ENCODE results near the gene LTN1.

GRCh38 chr21:28899220-28899619, 93.5 kb downstream of the LTN1 start:
- TF ChIP-seq, protein P1, sequence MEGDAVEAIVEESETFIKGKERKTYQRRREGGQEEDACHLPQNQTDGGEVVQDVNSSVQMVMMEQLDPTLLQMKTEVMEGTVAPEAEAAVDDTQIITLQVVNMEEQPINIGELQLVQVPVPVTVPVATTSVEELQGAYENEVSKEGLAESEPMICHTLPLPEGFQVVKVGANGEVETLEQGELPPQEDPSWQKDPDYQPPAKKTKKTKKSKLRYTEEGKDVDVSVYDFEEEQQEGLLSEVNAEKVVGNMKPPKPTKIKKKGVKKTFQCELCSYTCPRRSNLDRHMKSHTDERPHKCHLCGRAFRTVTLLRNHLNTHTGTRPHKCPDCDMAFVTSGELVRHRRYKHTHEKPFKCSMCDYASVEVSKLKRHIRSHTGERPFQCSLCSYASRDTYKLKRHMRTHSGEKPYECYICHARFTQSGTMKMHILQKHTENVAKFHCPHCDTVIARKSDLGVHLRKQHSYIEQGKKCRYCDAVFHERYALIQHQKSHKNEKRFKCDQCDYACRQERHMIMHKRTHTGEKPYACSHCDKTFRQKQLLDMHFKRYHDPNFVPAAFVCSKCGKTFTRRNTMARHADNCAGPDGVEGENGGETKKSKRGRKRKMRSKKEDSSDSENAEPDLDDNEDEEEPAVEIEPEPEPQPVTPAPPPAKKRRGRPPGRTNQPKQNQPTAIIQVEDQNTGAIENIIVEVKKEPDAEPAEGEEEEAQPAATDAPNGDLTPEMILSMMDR (IDR thresholded peaks at IDR 0.05) = no peak
- TF ChIP-seq POLR2A (IDR thresholded peaks at IDR 0.05) = no peak

All from body of pancreas (tissue), 4 donors.